Stimulated activated CD4-positive, alpha-beta T cell treated with anti-CD3 and anti-CD28 coated beads, Interleukin-1b, Interleukin-23, amount 100 ng/mL, for 48 hours (primary cell): Measurements from ENCODE around the gene KIF25.
"Not testable (repeated sequence)": the region's sequence is repeated elsewhere in the genome, so short reads cannot be mapped to it uniquely, and the experiment has no call there.

Experiments used
- DNase-seq: peaks from one replicate; pipeline ENCODE4 v3.0.0-alpha.2; 2020

KIF25 gene

GRCh38 chr6:168073937-168074730 lies 76.7 kb downstream of the KIF25 start:
- no peak for DNase-seq

GRCh38 chr6:168075216-168075615 lies 77.7 kb downstream of the KIF25 start:
- DNase-seq: no peak

GRCh38 chr6:168075787-168076202 lies 78.3 kb downstream of the KIF25 start:
- no peak for DNase-seq

- DNase-seq: not testable (repeated sequence)
Observed at GRCh38 chr6:168077401-168077800, 79.9 kb downstream of the KIF25 start.

DNA sequence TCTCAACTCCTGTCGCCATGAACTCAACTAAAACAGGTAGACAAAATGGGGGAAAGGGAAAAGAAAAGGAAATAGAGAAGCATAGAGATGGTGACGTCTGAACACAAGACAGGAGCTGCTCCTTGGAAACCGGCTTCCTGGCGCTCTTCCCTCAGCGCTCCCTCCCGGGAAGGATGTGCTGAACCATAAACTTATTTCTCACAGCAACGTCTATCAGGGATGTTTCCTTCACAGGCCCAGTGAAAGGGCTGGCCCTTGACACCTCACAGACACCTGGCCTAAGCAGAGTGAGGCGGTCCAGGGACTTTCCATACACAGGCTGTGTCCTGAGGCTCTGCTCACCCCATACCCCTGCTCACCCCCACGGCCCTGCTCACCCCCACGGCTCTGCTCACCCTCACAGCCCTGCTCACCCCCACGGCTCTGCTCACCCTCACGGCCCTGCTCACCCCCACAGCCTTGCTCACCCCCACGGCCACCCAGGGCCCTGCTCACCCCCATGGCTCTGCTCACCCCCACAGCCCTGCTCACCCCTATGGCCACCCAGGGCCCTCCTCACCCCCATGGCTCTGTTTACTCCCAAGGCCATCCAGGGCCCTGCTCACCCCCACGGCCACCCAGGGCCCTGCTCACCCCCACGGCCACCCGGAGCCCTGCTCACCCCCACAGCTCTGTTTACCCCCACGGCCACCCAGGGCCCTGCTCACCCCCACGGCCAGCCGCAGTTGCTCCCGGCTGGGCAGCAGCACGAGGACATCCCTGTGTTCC lies 80.9 kb downstream of the KIF25 start:
- DNase-seq: no peak

- no peak for DNase-seq
Observed at GRCh38 chr6:168078943-168079405, 81.5 kb downstream of the KIF25 start, which contains the start of gene FRMD1. FRMD1 (minus strand) TSS chr6:168079212; CDS start chr6:168079094, 118 bp downstream.

DNA sequence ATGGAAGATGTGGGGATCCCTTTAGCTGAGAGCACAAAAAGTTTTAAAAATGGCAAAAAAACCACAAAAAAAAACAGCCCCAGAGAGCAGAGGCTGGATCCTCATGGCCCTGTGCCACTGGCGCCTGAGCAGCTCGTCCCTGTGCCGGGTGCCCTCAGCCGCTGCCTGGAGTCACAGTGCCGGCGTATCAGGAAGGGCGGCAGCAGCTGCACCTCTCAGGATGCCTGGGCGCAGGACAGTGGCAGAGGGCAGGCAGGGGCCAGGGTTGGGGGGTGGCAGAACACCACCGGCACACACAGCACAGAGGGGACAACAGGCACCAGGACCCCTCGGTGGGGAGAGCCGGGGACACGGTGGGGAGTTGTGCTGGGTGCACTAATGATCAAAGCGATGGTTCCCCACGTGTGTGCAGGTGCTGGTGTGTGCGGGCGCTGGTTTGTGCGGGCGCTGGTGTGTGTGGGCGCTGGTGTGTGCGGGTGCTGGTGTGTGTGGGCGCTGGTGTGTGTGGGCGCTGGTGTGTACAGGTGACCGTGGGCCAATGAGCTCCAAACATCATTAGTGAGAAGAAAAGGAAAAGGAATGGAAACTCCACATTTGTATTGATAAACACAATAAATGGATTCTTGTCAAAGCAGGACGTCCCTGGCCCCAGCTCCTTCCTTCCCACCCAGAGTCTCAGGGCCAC lies 83.1 kb downstream of the KIF25 start:
- no peak for DNase-seq

GRCh38 chr6:168081858-168082546 lies 84.5 kb downstream of the KIF25 start:
- no peak for DNase-seq

DNA sequence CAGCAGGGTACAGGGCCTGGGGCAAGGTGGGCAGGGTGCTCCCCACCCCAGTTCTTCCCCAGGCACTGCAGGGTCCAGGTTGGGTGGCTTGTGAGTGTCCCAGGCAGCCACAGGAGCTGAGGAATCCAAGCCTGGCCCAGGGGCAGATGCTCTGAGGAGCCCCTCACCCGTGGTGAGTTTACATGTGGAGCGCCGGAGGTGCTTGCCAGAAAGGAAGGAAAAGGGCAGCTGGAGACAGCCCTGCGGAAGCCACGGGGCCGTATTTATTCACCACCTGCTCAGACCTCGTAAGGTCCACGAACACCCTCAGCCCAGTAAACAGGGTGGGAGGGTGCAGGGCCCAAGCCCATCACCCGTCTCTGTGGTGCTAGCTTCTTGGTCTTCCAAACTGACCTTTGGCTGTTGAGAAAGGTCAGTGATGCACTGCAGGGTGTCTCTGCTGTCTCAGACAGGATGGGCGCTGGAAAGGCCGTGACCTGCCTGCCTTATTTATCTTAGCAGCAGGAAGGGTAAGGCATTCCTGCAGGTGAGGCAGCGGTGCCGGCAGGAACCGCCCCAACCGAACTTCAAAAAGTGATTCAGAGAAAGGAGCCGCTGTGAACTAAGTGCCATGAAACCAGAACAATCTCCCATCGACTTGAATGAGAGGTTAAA lies 85.5 kb downstream of the KIF25 start:
- DNase-seq: no peak

GRCh38 chr6:168083514-168083885 lies 86.0 kb downstream of the KIF25 start:
- DNase-seq: no peak

DNA sequence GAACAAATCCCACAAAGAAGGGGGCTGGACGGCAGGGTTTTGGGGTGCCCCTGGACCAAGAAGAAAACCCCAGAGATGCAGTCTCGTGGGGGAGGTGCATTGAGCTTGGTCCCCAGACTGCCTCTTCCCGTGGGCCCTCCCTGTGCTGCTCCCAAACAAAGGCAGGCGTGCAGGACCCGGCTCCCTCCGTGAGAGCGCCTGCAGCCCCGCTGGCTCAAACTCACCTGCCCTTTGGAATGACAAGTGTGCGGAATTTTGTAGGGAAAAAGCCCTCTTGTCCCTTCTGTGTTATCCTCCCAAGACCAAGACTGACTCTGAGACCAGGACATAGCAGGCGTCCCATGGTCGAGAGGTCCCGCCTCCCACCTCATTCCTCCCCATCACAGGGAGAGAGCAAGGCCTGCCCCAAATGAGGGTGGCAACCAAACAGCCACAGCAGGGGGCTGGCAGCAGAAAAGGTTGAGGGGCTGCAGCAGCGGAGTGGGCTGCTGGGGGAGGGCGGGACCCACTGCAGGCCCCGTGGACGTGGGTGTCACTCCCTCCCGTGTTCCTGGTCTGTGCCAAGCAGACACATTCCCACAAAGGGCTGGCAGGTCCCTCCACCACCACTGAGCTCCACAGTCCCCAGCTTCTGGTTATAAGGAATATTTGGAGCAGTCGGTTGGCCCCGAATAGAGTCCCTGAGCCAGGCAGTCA lies 87.1 kb downstream of the KIF25 start:
- DNase-seq: no peak

- DNase-seq: no peak
Observed at GRCh38 chr6:168086066-168086465, 88.6 kb downstream of the KIF25 start.

DNA sequence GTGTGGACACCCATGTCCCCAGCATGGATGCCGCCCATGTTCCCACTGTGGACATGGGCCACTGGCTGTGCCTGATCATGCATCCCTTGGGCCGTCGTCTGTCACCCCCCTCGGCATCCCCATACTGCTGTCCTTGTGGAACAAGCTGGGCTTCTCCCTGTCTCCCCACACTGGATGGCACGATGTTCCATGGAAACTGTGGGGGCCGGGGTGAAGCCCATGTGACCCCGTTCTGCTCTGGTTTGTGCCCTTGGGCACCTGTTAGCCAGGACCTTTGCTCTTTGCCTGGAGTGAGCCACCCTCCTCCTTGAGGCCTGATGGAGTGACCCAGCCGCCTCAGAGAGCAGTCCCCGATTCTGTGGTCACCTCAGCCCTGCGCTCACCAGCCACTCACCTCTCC lies 89.1 kb downstream of the KIF25 start:
- no peak for DNase-seq

DNA sequence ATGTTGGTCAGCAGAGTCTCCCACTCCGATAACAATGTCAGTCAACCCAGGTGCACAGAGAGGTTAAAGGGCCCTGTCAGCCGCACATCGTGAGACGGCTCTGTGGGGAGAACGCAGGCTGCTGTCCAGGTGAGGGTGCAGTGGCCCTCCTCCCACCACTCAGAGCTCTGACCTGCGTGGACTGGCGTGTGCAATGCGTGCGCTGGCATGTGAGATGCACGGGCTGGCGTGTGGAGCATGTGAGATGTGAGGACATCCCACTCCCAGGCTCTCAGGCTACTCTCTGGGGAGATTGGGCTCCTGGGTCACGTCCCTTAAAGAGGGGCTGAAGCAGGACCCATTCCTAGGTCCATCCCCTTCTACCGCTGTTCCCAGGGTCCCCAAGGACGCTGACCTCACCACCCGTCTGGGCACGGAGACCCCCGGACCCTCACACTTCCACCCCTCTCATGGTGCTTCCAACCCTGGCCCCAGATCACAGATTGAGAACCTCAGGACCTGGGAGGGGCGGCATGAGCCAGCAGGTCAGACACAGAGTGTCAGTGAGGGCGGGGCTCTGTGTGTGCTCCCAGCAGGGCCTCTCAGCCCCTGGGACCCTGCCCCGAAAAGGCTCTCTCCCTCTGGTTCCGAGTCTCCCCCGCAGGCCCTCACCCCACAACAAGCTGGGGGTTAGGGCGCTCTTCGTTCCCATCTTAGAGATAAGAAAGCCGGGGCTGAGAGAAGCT lies 90.1 kb downstream of the KIF25 start:
- DNase-seq: no peak

- DNase-seq: no peak
Observed at GRCh38 chr6:168088161-168089053, 90.9 kb downstream of the KIF25 start.

GRCh38 chr6:168089186-168090063 lies 92.0 kb downstream of the KIF25 start:
- no peak for DNase-seq

DNA sequence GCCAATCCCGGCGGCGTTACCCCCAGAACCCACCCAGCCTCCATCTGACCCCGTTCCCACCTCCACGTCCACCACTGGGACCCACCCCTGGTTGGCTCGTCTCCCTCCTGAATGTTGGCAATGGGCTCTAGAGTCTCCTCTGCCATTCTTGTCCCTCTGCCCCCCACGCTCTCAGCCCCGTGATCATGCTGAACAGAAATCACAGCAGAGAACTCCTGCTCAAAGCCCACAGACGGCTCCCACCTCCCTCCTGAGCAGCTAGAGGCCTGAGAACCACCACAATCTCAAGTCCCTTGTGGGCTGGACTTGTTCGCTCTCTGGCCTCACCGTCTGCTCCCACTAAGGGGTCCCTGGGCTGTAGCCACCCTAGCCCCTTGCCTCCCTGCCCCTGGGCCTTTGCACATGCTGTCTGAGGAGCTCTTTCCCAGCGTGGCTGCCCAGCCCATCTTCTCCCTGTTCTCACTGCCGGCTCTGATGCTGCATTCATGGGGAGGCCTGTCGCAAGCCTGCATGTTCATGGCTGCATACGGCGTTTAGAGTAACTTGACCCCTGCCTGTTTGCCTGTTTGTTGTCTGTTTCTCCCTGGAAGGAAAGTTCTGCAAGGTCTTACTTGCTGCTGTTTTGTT lies 92.7 kb downstream of the KIF25 start:
- no peak for DNase-seq

DNA sequence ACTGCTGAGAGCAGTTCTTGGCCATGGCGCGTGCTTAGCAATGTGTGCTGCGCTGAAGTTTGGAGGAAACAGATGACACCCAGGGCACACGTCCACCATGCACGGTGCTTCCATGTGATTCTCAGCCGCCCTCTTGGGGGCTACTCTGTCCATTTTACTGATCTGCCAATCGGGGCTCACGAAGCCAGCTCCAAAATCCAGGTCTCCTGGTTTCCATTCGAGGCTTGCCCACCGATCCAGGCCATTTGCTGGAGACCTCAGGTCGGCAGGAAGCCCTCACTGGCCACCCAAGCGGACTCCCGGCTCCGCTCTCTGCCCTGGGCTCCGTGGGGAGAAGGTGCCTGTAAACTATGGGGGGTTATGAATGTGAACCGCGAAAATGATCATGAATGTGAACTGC lies 93.2 kb downstream of the KIF25 start:
- no peak for DNase-seq
